A673 (cell line): ENCODE data around the gene CNIH3.

Experiments used
- CTCF ChIP-seq: fragments of 300-800, 200-600 bp; sonication (generic); conservative IDR thresholded peaks from 2 replicates; pipeline ENCODE4 v1.5.1; 2017; ENCODE audit warnings: low read depth, mild to moderate bottlenecking, antibody characterized with exemption, low read length, moderate library complexity, mixed read lengths
- EZH2 ChIP-seq: fragments of 200-600 bp; sonication (generic); IDR thresholded peaks from 2 replicates; pipeline ENCODE4 v1.6.1; 2017; ENCODE audit warnings: borderline replicate concordance, low read depth, mild to moderate bottlenecking, mixed read lengths, antibody characterized with exemption, low read length; ENCODE audit not compliant: poor library complexity, severe bottlenecking

- TF ChIP-seq CTCF, result no peak
- TF ChIP-seq EZH2, result no peak
Observed at GRCh38 chr1:224612246-224612645, 3.9 kb upstream of the CNIH3 start.
